Right atrium auricular region (tissue), 2 donors: ENCODE measurements around the gene KCTD3. TPM values are rescaled to one million over a fixed set of nuclear protein-coding genes. Genes with fewer than 3 reads are reported as not detected.

ENCODE experiments used
- DNase-seq: peaks from one replicate; pipeline ENCODE4 v3.0.0-alpha.2; 2019; ENCODE audit warnings: low spot score
- H3K27ac ChIP-seq, 2 donors: fragments of 200-600 bp; sonication (generic); 1 replicate in 1 of 2; 2 replicates in 1 of 2; pipeline ENCODE4 v1.5.1; 2016 to 2019
- H3K27me3 ChIP-seq, 2 donors: fragments of 200-600 bp; sonication (generic); one replicate each; pipeline versions ENCODE4 v1.5.1 to v1.6.0; 2017 to 2019
- H3K36me3 ChIP-seq: fragments of 200-600 bp; sonication (generic); one replicate; pipeline ENCODE4 v1.5.1; 2016
- H3K4me1 ChIP-seq, 2 donors: fragments of 200-600 bp; sonication (generic); one replicate each; pipeline versions ENCODE4 v1.5.1 to v1.6.0; 2017 to 2019
- H3K4me3 ChIP-seq, 2 donors: fragments of 200-600 bp; sonication (generic); 1 replicate in 1 of 2; 2 replicates in 1 of 2; pipeline ENCODE4 v1.5.1; 2017 to 2019; ENCODE audit warnings: mild to moderate bottlenecking in 1 of 2, moderate library complexity in 1 of 2
- H3K9me3 ChIP-seq, 2 donors: fragments of 200-600 bp; sonication (generic); one replicate each; pipeline ENCODE4 v1.5.1; 2019
- total RNA-seq, 2 donors: library from RNA; depleted of rRNA; stranded (reverse); fragments of >200 nt; gene quantifications; one replicate each; pipeline ENCODE4 v1.1.0, GENCODE V29; 2016
- TF ChIP-seq, protein P1 (sequence below), 2 donors: fragments of 200-600 bp; sonication (generic); IDR thresholded peaks; one replicate each; pipeline ENCODE4 v1.5.1; 2019; ENCODE audit warnings: antibody characterized with exemption in 2 of 2

Gene KCTD3
- total RNA-seq, 2 donors from 2014 or later = 12.5 to 14.3 TPM

- H3K27me3 ChIP-seq = no peaks in the 10 kb centered on the region
Observed at GRCh38 chr1:215607412-215607811, 40.3 kb downstream of the KCTD3 start.

GRCh38 chr1:215608646-215609045, 41.5 kb downstream of the KCTD3 start:
- no peak overlapping the region for H3K27ac ChIP-seq

More at GRCh38 chr1:215607412-215607811, 40.3 kb downstream of the KCTD3 start:
- Histone ChIP-seq H3K27ac (no peak overlapping the region), H3K36me3 (peaks cover 20% of the 10 kb centered on the region), H3K9me3 (no peaks in the 10 kb centered on the region), H3K4me1 (peaks cover 0 to 7% of the 10 kb centered on the region in 2 donors), H3K4me3 (no peak overlapping the region)
- no peak for DNase-seq
- TF ChIP-seq, protein P1, sequence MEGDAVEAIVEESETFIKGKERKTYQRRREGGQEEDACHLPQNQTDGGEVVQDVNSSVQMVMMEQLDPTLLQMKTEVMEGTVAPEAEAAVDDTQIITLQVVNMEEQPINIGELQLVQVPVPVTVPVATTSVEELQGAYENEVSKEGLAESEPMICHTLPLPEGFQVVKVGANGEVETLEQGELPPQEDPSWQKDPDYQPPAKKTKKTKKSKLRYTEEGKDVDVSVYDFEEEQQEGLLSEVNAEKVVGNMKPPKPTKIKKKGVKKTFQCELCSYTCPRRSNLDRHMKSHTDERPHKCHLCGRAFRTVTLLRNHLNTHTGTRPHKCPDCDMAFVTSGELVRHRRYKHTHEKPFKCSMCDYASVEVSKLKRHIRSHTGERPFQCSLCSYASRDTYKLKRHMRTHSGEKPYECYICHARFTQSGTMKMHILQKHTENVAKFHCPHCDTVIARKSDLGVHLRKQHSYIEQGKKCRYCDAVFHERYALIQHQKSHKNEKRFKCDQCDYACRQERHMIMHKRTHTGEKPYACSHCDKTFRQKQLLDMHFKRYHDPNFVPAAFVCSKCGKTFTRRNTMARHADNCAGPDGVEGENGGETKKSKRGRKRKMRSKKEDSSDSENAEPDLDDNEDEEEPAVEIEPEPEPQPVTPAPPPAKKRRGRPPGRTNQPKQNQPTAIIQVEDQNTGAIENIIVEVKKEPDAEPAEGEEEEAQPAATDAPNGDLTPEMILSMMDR (IDR thresholded peaks at IDR 0.05) = no peak

GRCh38 chr1:215612391-215612790, 45.3 kb downstream of the KCTD3 start:
- H3K4me1 ChIP-seq = peaks cover 0 to 7% of the 10 kb centered on the region in 2 donors
- H3K27ac ChIP-seq = no peak overlapping the region
- no peak overlapping the region for H3K4me3 ChIP-seq
- H3K36me3 ChIP-seq = peaks cover 34% of the 10 kb centered on the region
- DNase-seq = no peak
- TF ChIP-seq, protein P1 (IDR thresholded peaks at IDR 0.05) = no peak
- peaks cover 0 to 4% of the 10 kb centered on the region in 2 donors for H3K9me3 ChIP-seq
- no peaks in the 10 kb centered on the region for H3K27me3 ChIP-seq

More at GRCh38 chr1:215608646-215609045, 41.5 kb downstream of the KCTD3 start:
- peaks cover 32% of the 10 kb centered on the region for H3K36me3 ChIP-seq
- H3K4me1 ChIP-seq = peaks cover 0 to 7% of the 10 kb centered on the region in 2 donors
- peaks cover 0 to 3% of the 10 kb centered on the region in 2 donors for H3K9me3 ChIP-seq
- H3K4me3 ChIP-seq = no peak overlapping the region
- no peak for DNase-seq
- TF ChIP-seq, protein P1 (IDR thresholded peaks at IDR 0.05) = no peak
- H3K27me3 ChIP-seq = no peaks in the 10 kb centered on the region

- Histone ChIP-seq H3K27ac (no peak overlapping the region), H3K36me3 (peaks cover 31% of the 10 kb centered on the region), H3K27me3 (no peaks in the 10 kb centered on the region), H3K4me3 (no peak overlapping the region), H3K4me1 (no peaks in the 10 kb centered on the region), H3K9me3 (peaks cover 0 to 4% of the 10 kb centered on the region in 2 donors)
- TF ChIP-seq, protein P1 (IDR thresholded peaks at IDR 0.05) = no peak
- DNase-seq = no peak
Observed at GRCh38 chr1:215617979-215618378, 50.9 kb downstream of the KCTD3 start.

DNA sequence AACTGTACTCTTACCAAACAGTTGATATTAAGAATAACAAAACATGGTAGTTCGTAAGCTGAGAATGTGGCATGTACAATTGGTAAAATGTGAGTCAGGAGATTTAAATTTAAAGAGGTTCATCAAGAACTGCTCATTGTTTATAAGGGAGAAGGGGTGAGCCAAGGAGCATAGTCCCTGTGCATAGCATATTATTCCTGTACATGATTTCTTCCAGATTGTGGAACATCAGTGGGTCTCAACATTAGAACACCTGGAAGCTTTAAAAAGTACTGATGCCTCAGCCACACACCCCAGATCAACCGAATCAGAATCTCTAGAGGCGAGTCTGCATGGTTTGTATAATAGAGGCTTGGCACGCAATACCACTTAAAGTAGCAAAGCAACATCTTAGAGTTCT, 56.1 kb downstream of the KCTD3 start:
- Histone ChIP-seq H3K4me1 (no peaks in the 10 kb centered on the region), H3K27ac (no peak overlapping the region), H3K27me3 (no peaks in the 10 kb centered on the region), H3K4me3 (no peak overlapping the region), H3K9me3 (no peaks in the 10 kb centered on the region), H3K36me3 (peaks cover 28% of the 10 kb centered on the region)
- DNase-seq = no peak
- TF ChIP-seq, protein P1 (IDR thresholded peaks at IDR 0.05) = no peak

DNA sequence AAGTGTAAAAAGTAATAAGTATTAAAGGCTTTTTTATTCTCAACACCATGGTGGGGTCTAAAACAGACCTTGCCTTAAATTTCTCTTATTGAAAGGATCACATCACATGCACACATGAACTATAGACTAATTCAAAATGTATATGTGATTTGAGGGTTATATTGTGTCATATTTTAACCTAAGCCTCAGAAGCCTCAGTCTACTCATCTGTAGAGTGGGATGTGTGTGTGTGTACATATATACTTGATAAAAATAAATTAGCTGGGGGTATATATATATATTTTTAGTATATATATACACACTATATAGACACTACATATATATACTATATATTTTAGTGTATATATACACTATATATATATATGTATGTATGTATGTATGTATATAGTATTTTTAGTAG, 58.8 kb downstream of the KCTD3 start:
- Histone ChIP-seq H3K9me3 (no peaks in the 10 kb centered on the region), H3K36me3 (peaks cover 7% of the 10 kb centered on the region), H3K27ac (no peak overlapping the region), H3K4me1 (no peaks in the 10 kb centered on the region), H3K4me3 (no peak overlapping the region), H3K27me3 (no peaks in the 10 kb centered on the region)
- TF ChIP-seq, protein P1 (IDR thresholded peaks at IDR 0.05) = no peak
- DNase-seq = no peak
